OCI-LY3 (cell line): Measurements from ENCODE around the gene EML4.

Source experiments
- EZH2phosphoT487 ChIP-seq: fragments of 200-600 bp; shearing (Covaris generic); IDR thresholded peaks from 2 replicates; pipeline ENCODE4 v1.6.1; 2018; ENCODE audit warnings: antibody characterized with exemption, mixed run types, low read depth
- TF ChIP-seq, protein P1 (sequence below): fragments of 200-600, 300-600 bp; sonication (generic); IDR thresholded peaks from 2 replicates; pipeline ENCODE4 v1.5.1; 2014; ENCODE audit warnings: antibody characterized with exemption, low read length, low read depth

DNA sequence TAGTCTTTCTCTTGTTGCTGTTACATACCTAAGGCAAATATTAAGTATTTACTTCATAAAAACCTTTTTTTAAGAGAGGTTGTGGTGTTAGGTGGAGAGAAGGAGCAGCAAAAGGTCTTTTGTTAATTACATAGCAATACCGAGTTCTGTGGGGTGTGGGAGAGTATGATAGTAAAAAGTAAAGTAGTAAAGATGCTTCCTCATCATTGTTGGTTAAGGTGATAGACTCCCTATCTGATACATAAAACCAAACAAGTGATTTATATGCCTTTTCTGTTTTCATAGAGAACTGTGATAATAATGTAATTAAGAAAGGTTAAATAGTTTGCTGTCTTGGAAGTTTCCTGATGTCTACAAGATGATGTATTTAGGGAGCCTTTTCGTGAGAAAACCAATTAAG, 75.4 kb downstream of the EML4 start:
- TF ChIP-seq, protein P1, sequence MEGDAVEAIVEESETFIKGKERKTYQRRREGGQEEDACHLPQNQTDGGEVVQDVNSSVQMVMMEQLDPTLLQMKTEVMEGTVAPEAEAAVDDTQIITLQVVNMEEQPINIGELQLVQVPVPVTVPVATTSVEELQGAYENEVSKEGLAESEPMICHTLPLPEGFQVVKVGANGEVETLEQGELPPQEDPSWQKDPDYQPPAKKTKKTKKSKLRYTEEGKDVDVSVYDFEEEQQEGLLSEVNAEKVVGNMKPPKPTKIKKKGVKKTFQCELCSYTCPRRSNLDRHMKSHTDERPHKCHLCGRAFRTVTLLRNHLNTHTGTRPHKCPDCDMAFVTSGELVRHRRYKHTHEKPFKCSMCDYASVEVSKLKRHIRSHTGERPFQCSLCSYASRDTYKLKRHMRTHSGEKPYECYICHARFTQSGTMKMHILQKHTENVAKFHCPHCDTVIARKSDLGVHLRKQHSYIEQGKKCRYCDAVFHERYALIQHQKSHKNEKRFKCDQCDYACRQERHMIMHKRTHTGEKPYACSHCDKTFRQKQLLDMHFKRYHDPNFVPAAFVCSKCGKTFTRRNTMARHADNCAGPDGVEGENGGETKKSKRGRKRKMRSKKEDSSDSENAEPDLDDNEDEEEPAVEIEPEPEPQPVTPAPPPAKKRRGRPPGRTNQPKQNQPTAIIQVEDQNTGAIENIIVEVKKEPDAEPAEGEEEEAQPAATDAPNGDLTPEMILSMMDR, result no peak
- TF ChIP-seq EZH2phosphoT487, result no peak
